ENCODE results near the gene VSTM2B. TPM values are rescaled to one million over a fixed set of nuclear protein-coding genes. Genes with fewer than 3 reads are reported as not detected.

The VSTM2B gene
- polyA plus RNA-seq, 1 donor (not counting 4 experiments of a cell fraction or from before 2014, with no cell fraction given) = not detected

DNA sequence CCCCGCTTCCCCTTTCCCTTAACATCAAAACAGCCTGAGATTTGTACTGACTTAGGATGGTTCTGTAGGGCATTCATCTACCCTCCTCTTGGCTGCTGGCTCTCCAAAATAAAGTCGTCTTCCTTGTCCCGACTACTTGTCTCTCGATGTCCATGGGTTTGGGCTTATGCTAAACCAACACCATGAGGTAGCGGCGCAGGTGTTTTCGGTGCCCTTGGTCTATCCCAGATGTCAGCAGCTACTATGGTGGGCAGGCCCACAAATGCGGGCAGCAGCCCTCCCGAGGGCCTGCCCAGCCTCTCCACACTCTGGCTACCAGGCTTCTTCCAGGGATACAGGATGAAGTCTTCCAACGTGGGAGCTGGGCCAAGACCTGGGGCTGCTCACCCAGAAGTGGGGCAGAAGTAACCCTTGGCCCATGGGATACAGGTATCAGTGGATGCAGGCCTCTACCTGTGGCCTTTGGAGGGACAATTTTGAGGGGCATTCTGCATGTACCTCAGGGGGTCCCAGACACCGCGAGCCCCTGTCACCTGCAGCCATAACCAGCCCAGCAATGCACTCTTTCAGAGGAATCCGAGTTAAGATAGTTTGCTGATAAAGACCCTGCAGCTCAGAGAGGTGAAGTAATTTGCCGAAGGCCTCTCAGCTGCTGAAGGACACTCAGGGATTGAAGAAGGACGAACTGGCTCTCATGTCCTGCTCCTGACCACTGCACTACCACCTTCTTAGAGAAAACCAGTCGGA lies 47.8 kb upstream of the VSTM2B start:
- FAIRE-seq (no peak), DNase-seq (ENCODE audit: low read depth, low spot score) (no peak)
- Histone ChIP-seq H3K4me2 (ENCODE audit: control insufficient read depth, extremely low read depth, insufficient read depth, low read depth, low read length) (no peak overlapping the region), H4K20me1 (ENCODE audit: control insufficient read depth, extremely low read depth, insufficient read depth, low read length) (no peaks in the 10 kb centered on the region), H3K4me1 (ENCODE audit: control insufficient read depth, extremely low read depth, insufficient read depth, low read length) (no peaks in the 10 kb centered on the region), H3K9me3 (ENCODE audit: control insufficient read depth, low read depth, low read length) (peaks cover 2% of the 10 kb centered on the region), H3K27ac (ENCODE audit: control insufficient read depth, insufficient read depth, low read length) (no peak overlapping the region), H3K4me3 (ENCODE audit: control insufficient read depth in 2 of 3, extremely low read depth in 1 of 3, insufficient read depth in 2 of 3, low read depth in 1 of 3, low read length in 3 of 3) (no peak overlapping the region), H3K27me3 (ENCODE audit: control insufficient read depth, extremely low read depth, insufficient read depth, low read length) (no peaks in the 10 kb centered on the region), H3K36me3 (ENCODE audit: control insufficient read depth in 2 of 2, extremely low read depth in 1 of 2, insufficient read depth in 2 of 2, low read length in 2 of 2) (no peaks in the 10 kb centered on the region), H3K9ac (ENCODE audit: control insufficient read depth, extremely low read depth, insufficient read depth, low read length) (no peak overlapping the region), H2AFZ (ENCODE audit: control insufficient read depth, low read length) (no peak overlapping the region), H3K9me1 (ENCODE audit: control insufficient read depth, extremely low read depth, insufficient read depth, low read length) (no peaks in the 10 kb centered on the region), H3K79me2 (ENCODE audit: control insufficient read depth, insufficient read depth, low read length) (no peaks in the 10 kb centered on the region)
- no peak for TF ChIP-seq EZH2 (IDR thresholded peaks at IDR 0.05; ENCODE audit: low read length)
- TF ChIP-seq, protein P1, sequence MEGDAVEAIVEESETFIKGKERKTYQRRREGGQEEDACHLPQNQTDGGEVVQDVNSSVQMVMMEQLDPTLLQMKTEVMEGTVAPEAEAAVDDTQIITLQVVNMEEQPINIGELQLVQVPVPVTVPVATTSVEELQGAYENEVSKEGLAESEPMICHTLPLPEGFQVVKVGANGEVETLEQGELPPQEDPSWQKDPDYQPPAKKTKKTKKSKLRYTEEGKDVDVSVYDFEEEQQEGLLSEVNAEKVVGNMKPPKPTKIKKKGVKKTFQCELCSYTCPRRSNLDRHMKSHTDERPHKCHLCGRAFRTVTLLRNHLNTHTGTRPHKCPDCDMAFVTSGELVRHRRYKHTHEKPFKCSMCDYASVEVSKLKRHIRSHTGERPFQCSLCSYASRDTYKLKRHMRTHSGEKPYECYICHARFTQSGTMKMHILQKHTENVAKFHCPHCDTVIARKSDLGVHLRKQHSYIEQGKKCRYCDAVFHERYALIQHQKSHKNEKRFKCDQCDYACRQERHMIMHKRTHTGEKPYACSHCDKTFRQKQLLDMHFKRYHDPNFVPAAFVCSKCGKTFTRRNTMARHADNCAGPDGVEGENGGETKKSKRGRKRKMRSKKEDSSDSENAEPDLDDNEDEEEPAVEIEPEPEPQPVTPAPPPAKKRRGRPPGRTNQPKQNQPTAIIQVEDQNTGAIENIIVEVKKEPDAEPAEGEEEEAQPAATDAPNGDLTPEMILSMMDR (optimal IDR thresholded peaks at IDR 0.05 in 1 of 3, IDR thresholded peaks at IDR 0.05 in 1 of 3, conservative IDR thresholded peaks at IDR 0.05 in 1 of 3; ENCODE audit: extremely low read depth in 1 of 3, insufficient read depth in 2 of 3, low read length in 3 of 3) = no peak
- dilution Hi-C loops (cut with MboI; ENCODE audit: extremely low pct_ligation_motif_present, low sequenced_read_pairs) = no loop called here

DNA sequence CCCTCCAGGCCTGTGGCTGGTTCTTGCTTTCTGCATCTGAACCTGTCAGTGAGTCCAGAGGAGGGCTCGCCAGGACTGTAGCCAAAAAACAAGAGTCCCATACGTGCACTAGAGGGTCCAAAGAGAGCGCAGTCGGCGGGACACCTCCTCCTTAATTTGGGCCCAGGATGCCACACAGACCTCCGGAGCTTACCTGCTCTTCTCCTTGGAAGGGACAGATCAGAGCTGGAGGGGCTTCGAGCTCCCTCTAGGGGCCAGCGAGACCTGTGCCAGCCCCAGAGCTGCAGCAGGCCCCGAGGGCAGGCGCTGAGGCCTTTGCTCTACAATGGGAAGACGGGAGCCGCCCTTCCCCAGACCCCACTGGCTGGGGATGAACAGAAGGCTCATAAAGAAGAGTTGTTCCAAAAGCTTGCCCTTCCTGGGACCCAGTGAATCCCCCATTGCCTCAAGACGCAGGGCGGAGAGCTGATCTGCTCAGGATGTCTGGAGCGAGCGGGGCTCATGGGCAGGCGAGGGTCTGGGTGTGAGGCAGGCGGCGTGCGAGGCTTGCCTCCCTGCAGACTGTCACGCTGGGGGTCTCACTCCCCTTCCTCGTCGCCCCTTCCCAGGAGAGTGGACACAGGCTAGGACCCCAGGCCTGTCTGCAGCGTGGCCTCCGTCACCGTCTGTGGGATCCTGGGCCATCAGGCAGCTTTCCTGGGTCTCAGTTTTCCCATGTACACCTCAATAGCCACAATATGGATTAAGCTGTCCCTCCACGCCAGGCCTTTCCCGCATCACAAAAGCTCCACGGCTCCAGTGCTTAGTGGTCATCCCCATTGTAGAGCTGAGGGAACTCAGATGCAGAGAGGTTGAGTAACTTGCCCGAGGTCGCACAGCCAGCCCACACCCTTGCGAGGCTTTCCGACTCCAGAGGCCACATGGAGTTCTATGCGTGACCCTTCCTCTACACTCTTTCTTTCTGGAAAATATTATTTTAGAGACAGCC lies 46.9 kb upstream of the VSTM2B start:
- FAIRE-seq (no peak), DNase-seq (ENCODE audit: low read depth, low spot score) (no peak)
- H3K27me3 ChIP-seq (ENCODE audit: control insufficient read depth, extremely low read depth, insufficient read depth, low read length) = no peaks in the 10 kb centered on the region
- H3K9ac ChIP-seq (ENCODE audit: control insufficient read depth, extremely low read depth, insufficient read depth, low read length) = no peak overlapping the region
- H3K9me1 ChIP-seq (ENCODE audit: control insufficient read depth, extremely low read depth, insufficient read depth, low read length) = no peaks in the 10 kb centered on the region
- H3K79me2 ChIP-seq (ENCODE audit: control insufficient read depth, insufficient read depth, low read length) = no peaks in the 10 kb centered on the region
- H3K27ac ChIP-seq (ENCODE audit: control insufficient read depth, insufficient read depth, low read length) = no peak overlapping the region
- H4K20me1 ChIP-seq (ENCODE audit: control insufficient read depth, extremely low read depth, insufficient read depth, low read length) = no peaks in the 10 kb centered on the region
- H3K4me1 ChIP-seq (ENCODE audit: control insufficient read depth, extremely low read depth, insufficient read depth, low read length) = no peaks in the 10 kb centered on the region
- peaks cover 2% of the 10 kb centered on the region for H3K9me3 ChIP-seq (ENCODE audit: control insufficient read depth, low read depth, low read length)
- dilution Hi-C loops (cut with MboI; ENCODE audit: extremely low pct_ligation_motif_present, low sequenced_read_pairs) = no loop called here
- H3K4me3 ChIP-seq (ENCODE audit: control insufficient read depth in 2 of 3, extremely low read depth in 1 of 3, insufficient read depth in 2 of 3, low read depth in 1 of 3, low read length in 3 of 3) = no peak overlapping the region
- no peaks in the 10 kb centered on the region for H3K36me3 ChIP-seq (ENCODE audit: control insufficient read depth in 2 of 2, extremely low read depth in 1 of 2, insufficient read depth in 2 of 2, low read length in 2 of 2)
- no peak overlapping the region for H2AFZ ChIP-seq (ENCODE audit: control insufficient read depth, low read length)
- TF ChIP-seq EZH2 (IDR thresholded peaks at IDR 0.05; ENCODE audit: low read length) = no peak
- TF ChIP-seq, protein P1 (optimal IDR thresholded peaks at IDR 0.05 in 1 of 3, IDR thresholded peaks at IDR 0.05 in 1 of 3, conservative IDR thresholded peaks at IDR 0.05 in 1 of 3; ENCODE audit: extremely low read depth in 1 of 3, insufficient read depth in 2 of 3, low read length in 3 of 3) = no peak
- no peak overlapping the region for H3K4me2 ChIP-seq (ENCODE audit: control insufficient read depth, extremely low read depth, insufficient read depth, low read depth, low read length)
